Naive thymus-derived CD4-positive, alpha-beta T cell (primary cell): Measurements from ENCODE around the gene SPATA32. TPM values are rescaled to one million over a fixed set of nuclear protein-coding genes. Genes with fewer than 3 reads are reported as not detected.
A peak's percentile ranks its signal among the peaks of the same experiment; 100 is the strongest.

Experiments used
- ATAC-seq: fragments of 150-1000 bp; cut with Tn5 transposase; 2 replicates; pipeline ENCODE4 v1.10.0; 2021; ENCODE audit warnings: mild to moderate bottlenecking, moderate library complexity
- CTCF ChIA-PET: fragments of 350-600 bp; sonication (Branson Sonifier 250); formaldehyde crosslinking; loops from one replicate; lab custom pipeline; 2021; ENCODE audit warnings: antibody characterized with exemption; lab: Charles Lee
- POLR2A ChIA-PET: fragments of 350-600 bp; sonication (Branson Sonifier 250); formaldehyde crosslinking; loops from one replicate; lab custom pipeline; 2021; ENCODE audit warnings: antibody characterized with exemption, inconsistent platforms; lab: Charles Lee
- DNase-seq, 9 donors: peaks; one replicate each; pipeline versions ENCODE4 v3.0.0 to v3.0.0-alpha.2; 2020 to 2022; ENCODE audit warnings: mixed read lengths in 1 of 9
- H3K27ac ChIP-seq: one replicate; pipeline ENCODE4 v1.7.0; 2013; ENCODE audit warnings: mild to moderate bottlenecking, low read depth, low read length, moderate library complexity
- H3K27me3 ChIP-seq, 2 donors: one replicate each; pipeline ENCODE4 v1.7.0; 2013; ENCODE audit warnings: low read length in 2 of 2, mild to moderate bottlenecking in 2 of 2, moderate library complexity in 2 of 2; ENCODE audit not compliant: control insufficient read depth in 2 of 2, insufficient read depth in 2 of 2
- H3K36me3 ChIP-seq, 3 experiments: 1 replicate in 2 of 3; 2 replicates in 1 of 3; pipeline ENCODE4 v1.7.0; 2013; ENCODE audit warnings: low read length in 3 of 3, mild to moderate bottlenecking in 3 of 3, moderate library complexity in 1 of 3; ENCODE audit not compliant: insufficient read depth in 3 of 3, control insufficient read depth in 2 of 3
- H3K4me1 ChIP-seq, 2 donors: one replicate each; pipeline ENCODE4 v1.7.0; 2013; ENCODE audit warnings: low read length in 2 of 2, mild to moderate bottlenecking in 2 of 2, moderate library complexity in 1 of 2; ENCODE audit not compliant: control insufficient read depth in 2 of 2, insufficient read depth in 2 of 2
- H3K4me3 ChIP-seq: 2 replicates; pipeline ENCODE4 v1.7.0; 2013; ENCODE audit warnings: mild to moderate bottlenecking, low read length
- H3K9me3 ChIP-seq, 3 experiments: 1 replicate in 2 of 3; 2 replicates in 1 of 3; pipeline ENCODE4 v1.7.0; 2013; ENCODE audit warnings: low read length in 3 of 3; ENCODE audit not compliant: control insufficient read depth in 2 of 3
- H3K27ac Mint-ChIP-seq, 9 donors: one replicate each; pipeline ENCODE4 v1.8.0; 2020 to 2022; ENCODE audit warnings: mixed read lengths in 9 of 9, mild to moderate bottlenecking in 8 of 9, moderate library complexity in 5 of 9, inconsistent platforms in 2 of 9
- H3K27me3 Mint-ChIP-seq, 5 donors: one replicate each; pipeline ENCODE4 v1.8.0; 2021 to 2022; ENCODE audit warnings: mixed read lengths in 5 of 5, mild to moderate bottlenecking in 1 of 5
- H3K36me3 Mint-ChIP-seq, 5 donors: one replicate each; pipeline ENCODE4 v1.8.0; 2020 to 2022; ENCODE audit warnings: mixed read lengths in 5 of 5, mild to moderate bottlenecking in 3 of 5, inconsistent platforms in 1 of 5
- H3K4me1 Mint-ChIP-seq, 7 donors: one replicate each; pipeline ENCODE4 v1.8.0; 2020 to 2022; ENCODE audit warnings: mixed read lengths in 7 of 7, mild to moderate bottlenecking in 3 of 7, inconsistent platforms in 1 of 7
- H3K4me3 Mint-ChIP-seq, 10 donors: one replicate each; pipeline ENCODE4 v1.8.0; 2020 to 2022; ENCODE audit warnings: mild to moderate bottlenecking in 10 of 10, mixed read lengths in 10 of 10, moderate library complexity in 6 of 10, inconsistent platforms in 2 of 10
- H3K9me3 Mint-ChIP-seq, 11 donors: one replicate each; pipeline ENCODE4 v1.8.0; 2020 to 2022; ENCODE audit warnings: mixed read lengths in 11 of 11, mild to moderate bottlenecking in 4 of 11, inconsistent platforms in 1 of 11, moderate library complexity in 1 of 11
- intact Hi-C, 2 donors: fragments of 100-400 bp; cut with micrococcal nuclease; formaldehyde crosslinking; loops; one replicate each; pipeline ENCODE4 v1.15.1; 2023
- polyA plus RNA-seq, 2 donors: library from polyadenylated mRNA; unstranded; fragments of 300-500 nt; fragmentation: Illumina TruSeq; gene quantifications; one replicate each; pipeline ENCODE4 v1.2.3, GENCODE V29; 2021
- total RNA-seq, 6 experiments: library from RNA in 5 of 6; stranded (reverse) in 5 of 6; gene quantifications; 1 replicate in 5 of 6; 2 replicates in 1 of 6; pipeline ENCODE4 v1.2.3 and lab custom pipeline; 2021 to 2026

Gene SPATA32
- total and polyA plus RNA-seq, 7 experiments from 2014 or later, result 0.12 to 1.1 (median 0.45) TPM; not detected in 1

DNA sequence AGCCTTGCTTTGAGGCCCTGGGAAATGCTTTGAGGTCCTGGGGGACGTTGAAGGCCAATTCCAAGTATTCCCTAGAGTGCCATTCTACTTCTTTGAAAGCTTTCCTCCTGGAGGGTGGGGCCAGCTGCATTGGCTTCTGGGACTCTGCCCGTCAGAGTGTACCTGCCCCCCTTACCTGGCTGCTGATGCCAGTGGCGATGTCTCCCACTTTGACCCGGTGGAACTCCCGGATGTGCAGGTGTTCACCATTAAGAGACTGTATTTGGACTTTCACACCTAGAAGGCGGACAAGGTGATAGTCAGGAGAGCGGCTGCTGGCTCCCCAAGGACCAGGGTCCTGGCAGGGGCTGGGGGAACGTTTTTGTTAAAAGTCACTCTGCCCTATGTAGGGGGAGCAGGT lies 3.1 kb upstream of the SPATA32 start:
- ChIA-PET CTCF (interaction anchor here (0.9 to 2.6 kb wide), 4 partner anchors 16 to 46 kb away, joined by 3 to 16 read pairs (median 4); no protein-coding TSS in a partner anchor), POLR2A (interaction anchor here (0.6 kb wide), 1 partner anchor 778 kb away, joined by 3 read pairs; no protein-coding TSS in a partner anchor)
- H3K4me3 Mint-ChIP-seq, result no peak overlapping the region
- no peaks in the 10 kb centered on the region for H3K9me3 ChIP-seq
- DNase-seq (no peak), ATAC-seq (no peak)
- H3K9me3 Mint-ChIP-seq, result no peaks in the 10 kb centered on the region
- H3K27me3 ChIP-seq, result no peaks in the 10 kb centered on the region
- peaks cover 0 to 26% (median 8%) of the 10 kb centered on the region in 5 donors for H3K36me3 Mint-ChIP-seq
- peaks cover 13 to 28% (median 24%) of the 10 kb centered on the region in 7 donors for H3K4me1 Mint-ChIP-seq
- H3K27ac Mint-ChIP-seq, result peak overlapping the region in 3 of 9 donors; percentile 12 to 38 (median 38)
- no peaks in the 10 kb centered on the region for H3K27me3 Mint-ChIP-seq
- H3K36me3 ChIP-seq, result peaks cover 0 to 72% (median 15%) of the 10 kb centered on the region in 3 experiments
- intact Hi-C loops, result loop anchor here (5.0 kb wide), 2 partner anchors 38 to 52 kb away; partner anchors contain the start of gene MAP3K14 (in 1 of the 2)
- H3K4me3 ChIP-seq, result no peak overlapping the region
- peaks cover 10 to 24% of the 10 kb centered on the region in 2 donors for H3K4me1 ChIP-seq
- H3K27ac ChIP-seq, result no peak overlapping the region

DNA sequence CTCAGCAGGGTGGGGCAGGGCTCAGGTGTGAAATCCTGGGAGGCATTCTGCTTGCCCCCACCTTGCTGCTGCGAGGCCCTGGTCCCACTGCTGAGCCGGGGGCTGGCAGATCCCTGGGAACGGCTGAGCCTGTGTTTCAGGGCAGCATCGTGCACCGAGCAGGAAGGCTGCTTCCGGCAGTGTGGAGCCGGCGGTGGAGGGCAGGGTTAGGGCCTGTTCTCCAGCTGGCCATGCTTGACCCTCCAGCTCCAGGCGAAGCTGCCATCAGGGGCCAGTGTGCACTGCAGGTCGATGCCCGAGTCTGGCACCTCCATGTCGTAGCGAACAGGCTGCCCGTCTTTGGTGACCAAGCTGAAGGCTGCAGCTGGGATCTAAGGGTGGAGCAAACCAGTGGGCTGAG lies 2.5 kb upstream of the SPATA32 start:
- Histone ChIP-seq H3K4me1 (peaks cover 10 to 24% of the 10 kb centered on the region in 2 donors), H3K27me3 (no peaks in the 10 kb centered on the region), H3K27ac (no peak overlapping the region), H3K36me3 (peaks cover 0 to 66% (median 15%) of the 10 kb centered on the region in 3 experiments), H3K4me3 (no peak overlapping the region), H3K9me3 (no peaks in the 10 kb centered on the region)
- Mint-ChIP-seq H3K27ac (no peak overlapping the region), H3K4me1 (peaks cover 13 to 32% (median 24%) of the 10 kb centered on the region in 7 donors), H3K4me3 (no peak overlapping the region), H3K36me3 (peaks cover 0 to 22% (median 8%) of the 10 kb centered on the region in 5 donors), H3K9me3 (no peaks in the 10 kb centered on the region), H3K27me3 (no peaks in the 10 kb centered on the region)
- DNase-seq (no peak), ATAC-seq (no peak)
- intact Hi-C loops, result loop anchor here (5.0 kb wide), 2 partner anchors 37 to 53 kb away; partner anchors contain the start of gene MAP3K14 (in 1 of the 2)
- ChIA-PET CTCF (interaction anchor here (0.9 kb wide), 1 partner anchor 46 kb away, joined by 3 read pairs; no protein-coding TSS in a partner anchor), POLR2A (interaction anchor here (0.7 kb wide), 1 partner anchor 10 kb away, joined by 3 read pairs; no protein-coding TSS in a partner anchor)

GRCh38 chr17:45263477-45263860 lies 1.6 kb upstream of the SPATA32 start:
- Mint-ChIP-seq H3K36me3 (peaks cover 0 to 17% (median 8%) of the 10 kb centered on the region in 5 donors), H3K4me1 (peaks cover 20 to 40% (median 29%) of the 10 kb centered on the region in 7 donors), H3K27me3 (no peaks in the 10 kb centered on the region), H3K9me3 (no peaks in the 10 kb centered on the region), H3K4me3 (peak overlapping the region in 4 of 10 donors; percentile 64 to 88 (median 77)), H3K27ac (peak overlapping the region in 6 of 9 donors; percentile 32 to 86 (median 72))
- ChIA-PET CTCF (interaction anchor here (0.8 to 1.4 kb wide), 4 partner anchors 13 to 28 kb away, joined by 3 to 7 read pairs (median 4); no protein-coding TSS in a partner anchor), POLR2A (interaction anchor here (0.9 to 1.7 kb wide), 8 partner anchors 12 to 53 kb away, joined by 3 to 7 read pairs (median 4); partner anchors contain the start of gene MAP3K14)
- DNase-seq (no peak), ATAC-seq (no peak)
- Histone ChIP-seq H3K36me3 (peaks cover 0 to 57% (median 11%) of the 10 kb centered on the region in 3 experiments), H3K27me3 (no peaks in the 10 kb centered on the region), H3K9me3 (no peaks in the 10 kb centered on the region), H3K4me3 (no peak overlapping the region), H3K27ac (peak overlapping the region; percentile 85), H3K4me1 (peaks cover 10 to 24% of the 10 kb centered on the region in 2 donors)
- intact Hi-C loops, result loop anchor here (5.0 kb wide), 2 partner anchors 36 to 54 kb away; partner anchors contain the start of gene MAP3K14 (in 1 of the 2)

DNA sequence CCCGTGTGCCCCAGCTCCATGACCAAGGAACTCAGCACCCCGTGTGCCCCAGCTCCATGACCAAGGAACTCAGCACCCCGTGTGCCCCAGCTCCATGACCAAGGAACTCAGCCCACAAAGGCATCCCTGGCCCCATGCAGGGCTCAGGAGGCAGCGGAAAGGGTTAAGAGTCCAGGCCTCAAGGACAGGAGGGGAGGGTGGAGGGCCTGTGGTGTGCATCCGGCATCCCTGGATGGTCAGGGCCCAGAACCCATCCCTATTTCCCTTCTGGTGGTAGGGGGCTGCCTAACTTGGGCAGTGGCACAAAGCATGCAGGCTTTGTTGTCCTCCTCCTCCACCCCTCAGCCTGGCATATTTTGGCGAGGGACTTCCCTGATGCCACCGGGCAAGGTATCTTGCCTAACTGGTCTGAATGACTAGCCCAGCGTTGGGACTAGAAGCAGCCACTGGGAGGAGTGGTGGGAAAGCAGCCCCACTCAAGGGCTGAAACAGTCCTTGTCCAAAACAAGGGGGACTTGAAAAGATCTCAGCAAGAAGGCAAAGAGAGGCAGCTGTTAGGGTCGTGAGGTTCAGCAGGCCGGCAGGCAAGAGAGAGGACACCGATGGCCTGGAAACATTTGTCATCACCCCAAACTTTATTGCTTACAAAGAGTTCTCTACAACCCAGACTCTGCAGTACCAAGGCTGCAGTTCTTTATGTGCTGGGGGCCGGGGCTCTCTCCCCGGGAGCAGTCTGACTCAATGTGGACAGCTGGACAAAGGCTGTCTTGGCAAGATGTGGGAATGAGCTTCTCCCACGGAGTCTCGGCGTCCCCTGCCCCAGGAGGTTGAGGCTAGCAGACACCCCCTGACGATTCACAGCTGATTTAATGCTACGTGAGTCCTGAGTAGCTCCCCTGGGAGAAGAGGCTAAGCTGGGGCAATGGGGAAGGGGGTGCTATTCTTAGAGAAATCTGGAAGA lies 902 bp upstream of the SPATA32 start:
- DNase-seq (no peak), ATAC-seq (no peak)
- H3K4me3 ChIP-seq, result peak overlapping the region; percentile 52
- intact Hi-C loops, result loop anchor here (1.0 to 5.0 kb wide), 4 partner anchors 14 to 55 kb away; partner anchors contain the start of gene MAP3K14 (in 1 of the 2)
- peaks cover 20 to 46% (median 36%) of the 10 kb centered on the region in 7 donors for H3K4me1 Mint-ChIP-seq
- H3K27ac Mint-ChIP-seq, result peak overlapping the region; percentile 49 to 90 (median 86)
- peaks cover 0 to 13% (median 4%) of the 10 kb centered on the region in 5 donors for H3K36me3 Mint-ChIP-seq
- H3K36me3 ChIP-seq, result peaks cover 0 to 51% (median 10%) of the 10 kb centered on the region in 3 experiments
- H3K27me3 ChIP-seq, result no peaks in the 10 kb centered on the region
- peak overlapping the region; percentile 85 for H3K27ac ChIP-seq
- ChIA-PET POLR2A (interaction anchor here (0.9 to 1.7 kb wide), 9 partner anchors 11 to 54 kb away, joined by 3 to 7 read pairs (median 3); partner anchors contain the start of gene MAP3K14), CTCF (interaction anchor here (0.8 to 1.4 kb wide), 5 partner anchors 13 to 37 kb away, joined by 3 to 7 read pairs (median 3); no protein-coding TSS in a partner anchor)
- H3K27me3 Mint-ChIP-seq, result no peaks in the 10 kb centered on the region
- H3K4me3 Mint-ChIP-seq, result peak overlapping the region; percentile 77 to 89 (median 84)
- H3K9me3 ChIP-seq, result no peaks in the 10 kb centered on the region
- peaks cover 10 to 24% of the 10 kb centered on the region in 2 donors for H3K4me1 ChIP-seq
- no peaks in the 10 kb centered on the region for H3K9me3 Mint-ChIP-seq

GRCh38 chr17:45260204-45260783 lies 1.6 kb downstream of the SPATA32 start:
- peaks cover 0 to 26% (median 6%) of the 10 kb centered on the region in 3 experiments for H3K36me3 ChIP-seq
- ATAC-seq (no peak), DNase-seq (no peak)
- H3K9me3 Mint-ChIP-seq, result no peaks in the 10 kb centered on the region
- H3K4me1 Mint-ChIP-seq, result peaks cover 33 to 70% (median 55%) of the 10 kb centered on the region in 7 donors
- ChIA-PET POLR2A (interaction anchor here (0.5 to 34.3 kb wide), 8 partner anchors 9 to 124 kb away, joined by 3 to 851 read pairs (median 4); partner anchors contain the start of gene FMNL1), CTCF (interaction anchor here (1.4 to 2.9 kb wide), 2 partner anchors 12 to 24 kb away, joined by 4 to 8 read pairs; no protein-coding TSS in a partner anchor)
- intact Hi-C loops, result loop anchor here (5.0 kb wide), 2 partner anchors 33 to 57 kb away; partner anchors contain the start of gene MAP3K14 (in 1 of the 2)
- H3K4me3 ChIP-seq, result no peak overlapping the region
- H3K27ac ChIP-seq, result no peak overlapping the region
- peaks cover 10 to 40% of the 10 kb centered on the region in 2 donors for H3K4me1 ChIP-seq
- H3K27ac Mint-ChIP-seq, result peak overlapping the region; percentile 5 to 86 (median 58)
- H3K27me3 ChIP-seq, result no peaks in the 10 kb centered on the region
- peaks cover 0 to 9% (median 0%) of the 10 kb centered on the region in 5 donors for H3K36me3 Mint-ChIP-seq
- H3K4me3 Mint-ChIP-seq, result peak overlapping the region in 9 of 10 donors; percentile 29 to 89 (median 80)
- no peaks in the 10 kb centered on the region for H3K27me3 Mint-ChIP-seq
- no peaks in the 10 kb centered on the region for H3K9me3 ChIP-seq
